GM13976 (cell line): Measurements from ENCODE around the gene KLF8.

Source experiments
- DNase-seq: peaks from one replicate; pipeline ENCODE4 v3.0.0; 2012; ENCODE audit warnings: low spot score
- in situ Hi-C: fragments of 300-500 bp; cut with MboI; formaldehyde crosslinking; loops from one replicate; pipeline ENCODE4 v1.12.0; 2022; ENCODE audit warnings: low sequenced_read_pairs, mixed read lengths, inconsistent platforms; ENCODE audit not compliant: unreplicated experiment
- TF ChIP-seq, protein P1 (sequence below): IDR thresholded peaks from 2 replicates; pipeline ENCODE4 v1.5.1; 2012; ENCODE audit warnings: borderline replicate concordance, mild to moderate bottlenecking; ENCODE audit not compliant: insufficient read depth; ENCODE audit errors: extremely low read depth, missing control alignments, control extremely low read depth

The KLF8 gene

DNA sequence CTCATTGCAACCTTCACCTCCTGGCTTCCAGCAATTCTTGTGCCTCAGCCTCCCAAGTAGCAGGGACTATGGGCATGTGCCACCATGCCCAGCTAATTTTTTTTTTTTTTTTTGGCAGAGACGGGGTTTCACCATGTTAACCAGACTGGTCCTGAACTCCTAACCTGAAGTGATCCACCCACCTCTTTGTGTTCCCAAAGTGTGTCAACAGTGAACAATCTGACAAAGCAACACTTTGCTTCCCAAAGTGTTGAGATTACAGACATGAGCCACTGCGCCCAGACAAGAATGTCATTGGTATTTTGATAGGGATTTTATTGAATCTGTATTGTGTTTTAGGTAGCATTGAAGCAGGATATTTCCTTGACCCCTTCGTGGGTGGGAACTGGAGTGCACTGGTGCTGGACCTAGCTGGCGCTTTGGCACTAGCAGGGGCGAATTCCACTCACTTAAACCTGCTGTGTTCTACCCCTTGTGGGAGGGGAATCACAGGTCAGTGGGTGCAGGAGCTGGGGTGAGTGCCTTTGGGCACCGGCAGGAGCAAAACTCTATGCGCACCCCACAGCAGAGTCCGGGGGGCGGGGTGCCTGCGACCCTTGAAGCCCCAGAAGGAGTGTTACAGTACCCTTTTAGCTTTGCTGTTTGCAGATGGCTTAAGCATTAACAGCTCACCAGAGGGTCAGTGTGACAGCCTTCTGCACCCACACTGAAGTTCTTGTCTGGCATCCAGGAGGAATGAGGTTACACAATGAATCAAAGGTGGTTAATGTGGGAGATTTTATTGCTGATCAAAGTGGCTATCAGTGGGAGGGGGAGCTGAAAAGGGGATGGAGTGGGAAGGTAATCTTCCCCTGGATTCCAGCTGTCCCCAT is 21.9 kb downstream of the KLF8 start:
- TF ChIP-seq, protein P1, sequence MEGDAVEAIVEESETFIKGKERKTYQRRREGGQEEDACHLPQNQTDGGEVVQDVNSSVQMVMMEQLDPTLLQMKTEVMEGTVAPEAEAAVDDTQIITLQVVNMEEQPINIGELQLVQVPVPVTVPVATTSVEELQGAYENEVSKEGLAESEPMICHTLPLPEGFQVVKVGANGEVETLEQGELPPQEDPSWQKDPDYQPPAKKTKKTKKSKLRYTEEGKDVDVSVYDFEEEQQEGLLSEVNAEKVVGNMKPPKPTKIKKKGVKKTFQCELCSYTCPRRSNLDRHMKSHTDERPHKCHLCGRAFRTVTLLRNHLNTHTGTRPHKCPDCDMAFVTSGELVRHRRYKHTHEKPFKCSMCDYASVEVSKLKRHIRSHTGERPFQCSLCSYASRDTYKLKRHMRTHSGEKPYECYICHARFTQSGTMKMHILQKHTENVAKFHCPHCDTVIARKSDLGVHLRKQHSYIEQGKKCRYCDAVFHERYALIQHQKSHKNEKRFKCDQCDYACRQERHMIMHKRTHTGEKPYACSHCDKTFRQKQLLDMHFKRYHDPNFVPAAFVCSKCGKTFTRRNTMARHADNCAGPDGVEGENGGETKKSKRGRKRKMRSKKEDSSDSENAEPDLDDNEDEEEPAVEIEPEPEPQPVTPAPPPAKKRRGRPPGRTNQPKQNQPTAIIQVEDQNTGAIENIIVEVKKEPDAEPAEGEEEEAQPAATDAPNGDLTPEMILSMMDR = no peak
- no peak for DNase-seq
- in situ Hi-C loops = no loop called here

DNA sequence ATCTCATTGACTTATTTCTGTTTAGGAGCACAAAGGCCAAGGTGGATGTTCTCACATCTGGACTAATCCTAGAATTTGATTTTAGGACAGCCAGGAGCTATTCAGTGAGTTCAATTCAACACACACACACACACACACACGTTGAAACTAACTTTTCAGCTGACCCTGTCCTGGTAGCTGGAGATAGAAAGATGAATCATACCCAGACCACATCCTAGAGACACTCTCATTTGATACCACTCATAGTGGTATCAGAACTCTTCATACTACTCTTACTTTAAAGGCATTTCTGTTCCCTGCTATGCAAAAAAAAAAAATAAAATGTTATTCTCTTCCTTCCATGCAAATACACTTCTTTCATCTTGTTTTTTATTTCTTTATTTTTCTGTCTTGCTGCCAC is 36.7 kb downstream of the KLF8 start:
- in situ Hi-C loops = no loop called here
- no peak for DNase-seq
- TF ChIP-seq, protein P1 = no peak

DNA sequence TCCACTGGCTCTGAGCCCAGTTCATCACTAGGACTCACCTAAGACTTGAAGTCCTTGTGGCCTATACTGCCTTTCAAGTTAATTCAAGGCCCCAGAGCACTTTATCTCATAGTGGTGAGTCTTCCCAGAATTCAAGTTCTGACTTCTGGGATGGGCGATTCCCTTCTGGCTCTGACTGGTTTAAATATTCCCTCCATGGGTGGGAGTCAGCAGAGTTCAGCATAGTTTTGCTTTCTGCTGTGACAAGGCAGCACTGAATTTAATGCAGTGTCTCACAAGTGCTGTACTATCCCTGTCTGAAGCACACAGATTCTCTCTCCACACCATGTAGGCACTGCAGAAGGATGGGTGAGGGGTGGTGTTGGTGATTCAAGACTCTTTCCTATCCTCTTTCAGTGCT is 46.5 kb downstream of the KLF8 start:
- no peak for DNase-seq
- in situ Hi-C loops = loop anchor here (25.0 kb wide), 1 partner anchor 434 kb away; no protein-coding TSS in a partner anchor
- TF ChIP-seq, protein P1 = no peak

DNA sequence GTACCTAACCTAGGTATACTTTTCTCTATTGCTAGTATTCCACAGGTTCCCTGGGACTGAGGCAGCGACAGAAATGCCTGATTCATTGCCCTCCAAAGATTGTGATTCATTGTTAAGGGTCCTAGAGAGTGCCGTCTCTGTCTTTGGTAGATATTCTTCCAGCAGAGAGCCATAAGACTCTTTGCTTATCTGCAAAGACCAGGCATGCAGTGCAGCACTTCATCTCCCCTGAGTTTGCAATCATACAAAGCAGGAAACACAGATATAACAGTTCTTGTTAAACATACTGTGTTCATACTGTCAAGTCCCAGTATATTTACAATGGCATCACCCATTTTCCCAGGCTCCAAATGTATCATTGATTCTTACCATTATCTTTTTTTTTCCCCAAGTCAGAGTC is 47.7 kb downstream of the KLF8 start:
- in situ Hi-C loops = loop anchor here (25.0 kb wide), 1 partner anchor 432 kb away; no protein-coding TSS in a partner anchor
- DNase-seq = no peak
- TF ChIP-seq, protein P1 = no peak

DNA sequence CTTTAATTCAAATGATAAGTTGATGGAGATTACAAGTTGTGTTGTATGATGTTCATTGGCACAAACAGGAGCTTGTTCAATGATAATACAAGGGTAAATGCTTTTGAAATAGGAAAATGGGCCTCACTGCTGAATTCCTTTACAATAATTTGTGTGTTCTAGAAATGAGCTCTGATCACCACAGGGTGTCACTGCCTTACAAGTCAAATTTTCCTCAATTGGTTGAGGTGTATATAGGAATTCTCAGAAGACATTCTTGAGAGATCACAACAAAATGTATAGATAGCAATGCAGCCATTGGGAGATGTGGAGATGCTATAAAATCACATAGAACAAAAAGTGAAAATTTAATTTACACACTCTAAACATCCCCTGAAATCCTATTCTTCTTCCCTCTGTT is 49.6 kb downstream of the KLF8 start:
- no peak for DNase-seq
- in situ Hi-C loops = loop anchor here (25.0 kb wide), 1 partner anchor 431 kb away; no protein-coding TSS in a partner anchor
- TF ChIP-seq, protein P1 = no peak

DNA sequence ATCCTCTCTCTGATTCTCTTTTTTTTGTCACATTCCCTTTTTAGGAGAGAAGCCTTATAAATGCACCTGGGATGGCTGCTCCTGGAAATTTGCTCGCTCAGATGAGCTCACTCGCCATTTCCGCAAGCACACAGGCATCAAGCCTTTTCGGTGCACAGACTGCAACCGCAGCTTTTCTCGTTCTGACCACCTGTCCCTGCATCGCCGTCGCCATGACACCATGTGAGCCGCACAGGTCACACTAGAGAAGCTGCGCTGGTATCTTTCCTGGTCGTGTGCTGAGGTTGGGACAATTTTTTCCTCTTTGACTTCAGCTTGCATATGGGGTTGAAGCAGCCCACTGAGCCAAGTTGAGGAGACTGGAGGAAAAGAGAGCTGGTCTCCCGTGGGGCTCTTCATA is 52.1 kb downstream of the KLF8 start:
- in situ Hi-C loops = loop anchor here (25.0 kb wide), 1 partner anchor 428 kb away; no protein-coding TSS in a partner anchor
- no peak for DNase-seq
- TF ChIP-seq, protein P1 = no peak

DNA sequence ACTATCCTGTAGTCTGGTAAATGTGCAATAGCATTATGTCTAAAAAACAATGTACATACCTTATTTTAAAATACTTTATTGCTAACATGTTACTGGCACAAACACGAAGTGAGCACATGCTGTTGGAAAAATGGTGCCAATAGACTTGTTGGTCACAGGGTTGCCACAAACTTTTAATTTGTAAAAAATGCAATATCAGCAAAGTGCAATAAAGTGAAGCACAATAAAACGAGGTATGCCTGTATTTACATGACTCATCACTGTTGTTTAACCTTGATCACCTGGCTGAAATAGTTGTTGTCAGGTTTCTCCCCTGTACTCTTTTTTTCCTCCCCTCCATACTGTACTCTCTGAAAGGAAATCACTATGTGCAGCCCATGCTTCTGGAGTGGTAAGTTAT is 56.5 kb downstream of the KLF8 start:
- TF ChIP-seq, protein P1 = no peak
- in situ Hi-C loops = loop anchor here (25.0 kb wide), 1 partner anchor 424 kb away; no protein-coding TSS in a partner anchor
- no peak for DNase-seq
